ENCODE data around the gene ZCCHC24.

Gene ZCCHC24

DNA sequence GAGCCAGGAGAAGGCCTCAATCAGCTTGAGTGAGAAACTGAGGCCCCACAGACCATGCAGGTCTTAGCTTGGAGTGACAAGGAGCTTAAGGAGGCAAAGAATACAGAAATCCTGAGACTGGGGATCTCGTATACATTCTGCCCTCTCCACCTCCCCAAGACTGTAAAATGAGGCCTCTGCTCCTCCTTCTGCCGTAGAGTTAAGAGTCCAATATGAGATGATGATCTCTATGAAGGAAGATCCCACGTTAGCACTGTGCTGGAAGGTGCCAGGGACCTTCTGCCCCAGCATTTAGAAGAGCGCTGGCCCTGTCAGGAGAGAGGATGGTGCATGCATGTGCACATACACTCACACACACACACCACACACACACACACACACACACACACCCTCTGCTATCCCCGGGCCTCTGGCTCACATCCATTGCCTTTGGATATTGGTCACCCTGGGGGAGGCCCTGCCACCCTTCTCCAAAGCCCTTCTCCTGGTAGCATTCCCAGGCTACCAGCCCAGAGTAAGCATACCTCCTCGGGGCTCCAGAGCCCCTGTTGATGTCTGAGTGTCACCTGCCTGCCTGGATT, 15.0 kb downstream of the ZCCHC24 start:
- H3K27me3 ChIP-seq (ENCODE audit: insufficient read depth, low read length), result no peaks in the 10 kb centered on the region
- H2AFZ ChIP-seq (ENCODE audit: low read depth, low read length), result no peak overlapping the region
- H3K4me3 ChIP-seq (ENCODE audit: low read length), result no peak overlapping the region
- H3K4me1 ChIP-seq (ENCODE audit: insufficient read depth, low read length), result peaks cover 3% of the 10 kb centered on the region
- no peaks in the 10 kb centered on the region for H3K9me3 ChIP-seq (ENCODE audit: low read length)
- H3K36me3 ChIP-seq (ENCODE audit: insufficient read depth, low read length), result no peaks in the 10 kb centered on the region

GRCh38 chr10:79429751-79430150, 15.7 kb downstream of the ZCCHC24 start:
- peaks cover 3% of the 10 kb centered on the region for H3K4me1 ChIP-seq (ENCODE audit: insufficient read depth, low read length)
- no peak overlapping the region for H2AFZ ChIP-seq (ENCODE audit: low read depth, low read length)
- no peak overlapping the region for H3K4me3 ChIP-seq (ENCODE audit: low read length)
- no peaks in the 10 kb centered on the region for H3K9me3 ChIP-seq (ENCODE audit: low read length)
- no peaks in the 10 kb centered on the region for H3K36me3 ChIP-seq (ENCODE audit: insufficient read depth, low read length)
- H3K27me3 ChIP-seq (ENCODE audit: insufficient read depth, low read length), result no peaks in the 10 kb centered on the region

DNA sequence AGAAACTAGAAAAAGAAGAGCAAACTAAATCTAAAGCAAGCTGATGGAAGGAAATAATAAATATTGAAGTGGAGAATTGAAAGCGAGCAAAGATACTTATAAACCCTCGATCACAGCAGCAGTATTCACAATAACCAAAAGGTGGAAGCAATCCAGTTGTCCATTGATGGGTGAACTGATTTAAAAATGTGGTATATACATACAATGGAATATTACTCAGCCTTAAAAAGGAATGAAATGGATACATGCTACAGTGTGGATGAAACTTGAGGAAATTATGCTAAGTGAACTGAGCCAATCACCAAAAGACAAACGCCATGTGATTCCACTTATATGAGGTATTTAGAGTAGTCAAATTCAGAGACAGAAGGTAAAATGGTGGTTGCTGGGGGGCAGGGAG, 17.5 kb downstream of the ZCCHC24 start:
- Histone ChIP-seq H3K36me3 (ENCODE audit: insufficient read depth, low read length) (no peaks in the 10 kb centered on the region), H3K9me3 (ENCODE audit: low read length) (no peaks in the 10 kb centered on the region)

DNA sequence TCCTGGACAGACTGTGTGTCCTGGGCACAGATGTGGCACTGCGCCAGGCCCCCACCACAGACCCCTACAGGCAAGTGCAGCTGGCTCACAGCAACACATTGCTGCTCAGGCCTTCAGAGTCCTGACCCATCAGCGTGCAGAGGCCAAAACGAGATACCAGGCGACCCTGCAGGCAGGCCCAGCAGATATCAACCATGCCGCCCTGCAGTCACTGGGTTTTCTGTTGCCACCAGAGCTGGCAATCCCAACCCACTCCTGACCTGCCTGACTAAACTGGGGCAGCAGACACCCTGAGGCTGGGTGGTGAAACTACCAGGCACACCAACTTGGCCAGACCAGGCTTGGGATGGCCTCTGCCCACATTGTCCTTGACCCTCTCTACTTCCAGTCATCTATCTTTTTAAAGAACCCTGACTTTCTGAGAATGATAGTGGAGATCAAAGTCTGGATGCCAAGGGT, 20.3 kb downstream of the ZCCHC24 start:
- no peaks in the 10 kb centered on the region for H3K36me3 ChIP-seq (ENCODE audit: insufficient read depth, low read length)
- no peaks in the 10 kb centered on the region for H3K9me3 ChIP-seq (ENCODE audit: low read length)
- H3K27me3 ChIP-seq (ENCODE audit: insufficient read depth, low read length), result no peaks in the 10 kb centered on the region
- H3K4me3 ChIP-seq (ENCODE audit: low read length), result no peak overlapping the region
- H3K4me1 ChIP-seq (ENCODE audit: insufficient read depth, low read length), result no peaks in the 10 kb centered on the region
- no peak overlapping the region for H2AFZ ChIP-seq (ENCODE audit: low read depth, low read length)

More for the DNA sequence above, 17.5 kb downstream of the ZCCHC24 start:
- Histone ChIP-seq H3K27me3 (ENCODE audit: insufficient read depth, low read length) (no peaks in the 10 kb centered on the region), H3K4me1 (ENCODE audit: insufficient read depth, low read length) (peaks cover 3% of the 10 kb centered on the region), H3K4me3 (ENCODE audit: low read length) (no peak overlapping the region), H2AFZ (ENCODE audit: low read depth, low read length) (no peak overlapping the region)

- Histone ChIP-seq H3K36me3 (ENCODE audit: insufficient read depth, low read length) (no peaks in the 10 kb centered on the region), H2AFZ (ENCODE audit: low read depth, low read length) (no peak overlapping the region), H3K4me1 (ENCODE audit: insufficient read depth, low read length) (no peaks in the 10 kb centered on the region), H3K4me3 (ENCODE audit: low read length) (no peak overlapping the region), H3K27me3 (ENCODE audit: insufficient read depth, low read length) (no peaks in the 10 kb centered on the region), H3K9me3 (ENCODE audit: low read length) (no peaks in the 10 kb centered on the region)
These were observed 21.0 kb downstream of the ZCCHC24 start for GRCh38 chr10:79424221-79425073.

- no peaks in the 10 kb centered on the region for H3K9me3 ChIP-seq (ENCODE audit: low read length)
- H3K36me3 ChIP-seq (ENCODE audit: insufficient read depth, low read length), result no peaks in the 10 kb centered on the region
- no peaks in the 10 kb centered on the region for H3K4me1 ChIP-seq (ENCODE audit: insufficient read depth, low read length)
- H2AFZ ChIP-seq (ENCODE audit: low read depth, low read length), result no peak overlapping the region
- no peak overlapping the region for H3K4me3 ChIP-seq (ENCODE audit: low read length)
- H3K27me3 ChIP-seq (ENCODE audit: insufficient read depth, low read length), result no peaks in the 10 kb centered on the region
These were observed 23.1 kb downstream of the ZCCHC24 start for GRCh38 chr10:79422178-79422892.

DNA sequence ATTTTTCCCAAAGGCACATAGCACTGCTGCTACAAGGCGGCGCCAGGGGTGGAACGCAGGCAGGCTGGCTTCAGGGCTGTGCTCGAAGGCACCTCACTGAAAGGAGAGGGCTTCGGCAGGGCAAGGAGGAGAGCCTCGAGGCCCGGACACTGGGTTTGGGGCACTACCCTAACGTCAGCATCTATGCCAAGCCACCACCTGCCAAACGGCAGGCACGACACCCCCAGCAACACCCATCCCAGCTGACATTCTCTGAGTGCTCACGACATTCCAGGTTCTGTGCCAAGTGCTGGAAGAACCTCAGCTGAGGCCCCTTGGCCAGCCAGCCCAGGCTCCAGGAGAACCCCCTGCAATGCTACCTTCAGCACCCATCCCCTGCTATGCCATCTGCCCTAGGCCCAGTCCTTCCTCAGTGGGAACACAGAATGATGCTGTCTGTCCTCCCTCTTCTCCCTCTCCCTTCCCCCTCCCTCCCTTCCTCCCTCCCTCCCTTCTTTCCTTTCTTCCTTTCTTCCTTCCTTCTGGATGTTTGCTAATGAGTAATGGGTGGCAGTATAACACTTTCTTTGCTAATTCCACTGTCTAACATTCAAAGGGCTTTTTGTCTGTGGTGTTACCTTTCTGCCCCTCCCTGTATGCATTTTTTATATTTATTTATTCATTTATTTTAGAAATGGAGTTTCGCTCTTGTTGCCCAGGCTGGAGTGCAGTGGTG, 24.3 kb downstream of the ZCCHC24 start:
- no peak overlapping the region for H2AFZ ChIP-seq (ENCODE audit: low read depth, low read length)
- no peaks in the 10 kb centered on the region for H3K27me3 ChIP-seq (ENCODE audit: insufficient read depth, low read length)
- no peaks in the 10 kb centered on the region for H3K36me3 ChIP-seq (ENCODE audit: insufficient read depth, low read length)
- H3K4me1 ChIP-seq (ENCODE audit: insufficient read depth, low read length), result no peaks in the 10 kb centered on the region
- H3K9me3 ChIP-seq (ENCODE audit: low read length), result no peaks in the 10 kb centered on the region
- H3K4me3 ChIP-seq (ENCODE audit: low read length), result no peak overlapping the region

GRCh38 chr10:79418886-79419595, 26.4 kb downstream of the ZCCHC24 start:
- Histone ChIP-seq H3K36me3 (ENCODE audit: insufficient read depth, low read length) (no peaks in the 10 kb centered on the region), H3K4me1 (ENCODE audit: insufficient read depth, low read length) (no peaks in the 10 kb centered on the region), H3K9me3 (ENCODE audit: low read length) (no peaks in the 10 kb centered on the region), H3K4me3 (ENCODE audit: low read length) (no peak overlapping the region), H2AFZ (ENCODE audit: low read depth, low read length) (no peak overlapping the region), H3K27me3 (ENCODE audit: insufficient read depth, low read length) (no peaks in the 10 kb centered on the region)

DNA sequence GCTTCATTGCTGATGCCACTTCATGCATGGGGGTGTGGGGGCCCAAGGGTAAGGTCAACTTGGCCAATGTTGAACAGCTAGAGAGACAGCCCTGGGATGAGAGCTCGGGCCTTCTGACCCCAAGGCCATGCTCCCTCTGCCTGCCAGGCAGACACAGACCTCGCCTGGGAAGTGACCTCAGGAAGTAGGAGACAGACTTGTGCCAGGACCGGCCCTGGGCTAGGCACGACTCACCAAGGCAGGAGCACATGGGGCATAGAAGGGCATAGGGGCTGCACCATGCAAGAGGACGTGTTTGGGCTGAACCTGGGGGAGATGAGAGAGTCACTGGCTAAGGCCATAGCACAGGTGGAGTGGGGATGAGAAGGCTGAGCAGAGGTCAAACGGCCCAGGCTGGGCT, 27.1 kb downstream of the ZCCHC24 start:
- H2AFZ ChIP-seq (ENCODE audit: low read depth, low read length), result no peak overlapping the region
- H3K36me3 ChIP-seq (ENCODE audit: insufficient read depth, low read length), result no peaks in the 10 kb centered on the region
- H3K4me3 ChIP-seq (ENCODE audit: low read length), result no peak overlapping the region
- no peaks in the 10 kb centered on the region for H3K27me3 ChIP-seq (ENCODE audit: insufficient read depth, low read length)
- no peaks in the 10 kb centered on the region for H3K9me3 ChIP-seq (ENCODE audit: low read length)
- no peaks in the 10 kb centered on the region for H3K4me1 ChIP-seq (ENCODE audit: insufficient read depth, low read length)

GRCh38 chr10:79417731-79418130, 27.7 kb downstream of the ZCCHC24 start:
- no peaks in the 10 kb centered on the region for H3K27me3 ChIP-seq (ENCODE audit: insufficient read depth, low read length)
- H3K36me3 ChIP-seq (ENCODE audit: insufficient read depth, low read length), result no peaks in the 10 kb centered on the region
- H2AFZ ChIP-seq (ENCODE audit: low read depth, low read length), result no peak overlapping the region
- no peaks in the 10 kb centered on the region for H3K9me3 ChIP-seq (ENCODE audit: low read length)
- no peak overlapping the region for H3K4me3 ChIP-seq (ENCODE audit: low read length)
- H3K4me1 ChIP-seq (ENCODE audit: insufficient read depth, low read length), result no peaks in the 10 kb centered on the region

DNA sequence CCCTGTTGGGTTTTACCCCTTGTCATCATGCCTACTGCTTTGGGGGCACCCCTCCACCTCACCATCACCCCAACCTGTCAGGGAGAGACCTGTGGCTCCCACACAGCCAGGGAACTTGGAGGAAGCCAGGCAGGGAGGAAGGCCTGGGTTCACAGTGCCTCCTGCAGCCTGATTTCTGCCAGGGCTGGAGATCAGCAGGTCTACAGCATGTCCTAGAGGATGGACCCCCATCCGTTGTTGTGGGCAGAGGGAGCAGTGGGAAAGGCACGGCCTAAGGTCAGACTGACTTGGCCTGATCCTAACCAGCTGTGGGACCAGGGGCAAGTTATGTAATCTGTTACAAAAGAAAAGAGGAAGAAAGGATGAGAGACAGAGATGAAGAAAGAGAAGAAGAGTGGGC, 28.2 kb downstream of the ZCCHC24 start:
- Histone ChIP-seq H3K27me3 (ENCODE audit: insufficient read depth, low read length) (no peaks in the 10 kb centered on the region), H3K36me3 (ENCODE audit: insufficient read depth, low read length) (no peaks in the 10 kb centered on the region), H2AFZ (ENCODE audit: low read depth, low read length) (no peak overlapping the region), H3K4me3 (ENCODE audit: low read length) (no peak overlapping the region), H3K9me3 (ENCODE audit: low read length) (no peaks in the 10 kb centered on the region), H3K4me1 (ENCODE audit: insufficient read depth, low read length) (no peaks in the 10 kb centered on the region)

DNA sequence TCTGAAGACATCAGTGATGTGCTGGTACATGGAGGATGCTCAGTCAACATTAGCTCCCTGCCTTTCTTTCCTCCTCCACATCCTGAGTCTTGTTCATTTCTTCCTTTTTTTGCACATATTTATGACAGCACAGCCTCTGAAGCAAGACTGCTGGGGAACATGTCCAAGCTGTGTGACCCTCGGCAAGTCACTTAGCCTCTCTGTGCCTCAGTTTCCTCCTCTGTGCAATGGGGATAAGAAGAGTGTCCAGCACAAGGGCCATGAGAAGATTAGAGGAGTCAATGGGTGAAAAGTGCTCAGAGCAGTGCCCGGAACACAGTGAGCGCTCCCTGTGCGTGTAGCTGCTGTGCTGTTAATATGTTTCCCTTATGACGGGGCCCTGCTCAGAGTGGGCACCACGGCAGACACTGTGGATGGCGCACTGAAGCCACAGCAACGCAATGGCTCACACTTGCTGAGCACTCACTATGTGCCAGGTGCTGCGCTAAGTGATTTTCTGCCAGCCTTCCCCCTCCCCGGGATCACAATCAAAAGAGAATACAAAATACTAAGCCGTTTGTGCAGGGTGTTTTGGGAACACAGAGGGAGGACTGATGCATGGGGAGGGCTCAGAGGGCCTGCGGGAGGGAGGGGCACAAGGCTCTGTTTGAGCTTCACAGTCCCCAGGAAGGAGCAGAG, 28.7 kb downstream of the ZCCHC24 start:
- no peaks in the 10 kb centered on the region for H3K9me3 ChIP-seq (ENCODE audit: low read length)

More for the DNA sequence above, 28.7 kb downstream of the ZCCHC24 start:
- Histone ChIP-seq H3K4me1 (ENCODE audit: insufficient read depth, low read length) (no peaks in the 10 kb centered on the region), H3K36me3 (ENCODE audit: insufficient read depth, low read length) (no peaks in the 10 kb centered on the region), H3K4me3 (ENCODE audit: low read length) (no peak overlapping the region), H2AFZ (ENCODE audit: low read depth, low read length) (no peak overlapping the region), H3K27me3 (ENCODE audit: insufficient read depth, low read length) (no peaks in the 10 kb centered on the region)

Data from neuron (in vitro differentiated cells).